Dermis blood vessel endothelial cell (primary cell): ENCODE results near the gene FAM81B. TPM values are rescaled to one million over a fixed set of nuclear protein-coding genes. Genes with fewer than 3 reads are reported as not detected.

Experiments used
- DNase-seq: peaks from one replicate; pipeline ENCODE4 v3.0.0; 2010
- total RNA-seq: library from RNA; depleted of rRNA; stranded (reverse); fragments of >200 nt; gene quantifications from 2 replicates; pipeline ENCODE4 v1.2.3, GENCODE V29; 2014

FAM81B gene
- total RNA-seq, 1 donor from 2014 or later: not detected

GRCh38 chr5:95401626-95402025 is 10.5 kb downstream of the FAM81B start:
- DNase-seq: no peak

- DNase-seq: no peak
Measured at GRCh38 chr5:95403996-95404395, 12.8 kb downstream of the FAM81B start.

GRCh38 chr5:95406426-95407090 is 15.4 kb downstream of the FAM81B start:
- peak; percentile 68 for DNase-seq

GRCh38 chr5:95410279-95410678 is 19.1 kb downstream of the FAM81B start:
- no peak for DNase-seq

- DNase-seq: no peak
Measured at GRCh38 chr5:95411474-95411873, 20.3 kb downstream of the FAM81B start.

- no peak for DNase-seq
Measured at GRCh38 chr5:95414451-95414850, 23.3 kb downstream of the FAM81B start.

GRCh38 chr5:95417971-95418370 is 26.8 kb downstream of the FAM81B start:
- DNase-seq: peak; percentile 18

- DNase-seq: peak; percentile 4
Measured at GRCh38 chr5:95422838-95423237, 31.7 kb downstream of the FAM81B start.

GRCh38 chr5:95424016-95424415 is 32.9 kb downstream of the FAM81B start:
- DNase-seq: no peak

- DNase-seq: no peak
Measured at GRCh38 chr5:95424526-95424925, 33.4 kb downstream of the FAM81B start.

GRCh38 chr5:95426227-95426626 is 35.1 kb downstream of the FAM81B start:
- no peak for DNase-seq

GRCh38 chr5:95432779-95433178 is 41.6 kb downstream of the FAM81B start:
- no peak for DNase-seq

- no peak for DNase-seq
Measured at GRCh38 chr5:95439801-95440493, 48.8 kb downstream of the FAM81B start.

GRCh38 chr5:95440825-95441224 is 49.7 kb downstream of the FAM81B start:
- no peak for DNase-seq

- DNase-seq: no peak
Measured at GRCh38 chr5:95441636-95442035, 50.5 kb downstream of the FAM81B start.

- no peak for DNase-seq
Measured at GRCh38 chr5:95445442-95445841, 54.3 kb downstream of the FAM81B start.

GRCh38 chr5:95445995-95446394 is 54.8 kb downstream of the FAM81B start:
- no peak for DNase-seq

- no peak for DNase-seq
Measured at GRCh38 chr5:95446560-95447221, 55.5 kb downstream of the FAM81B start.

GRCh38 chr5:95447961-95448360 is 56.8 kb downstream of the FAM81B start:
- DNase-seq: no peak

GRCh38 chr5:95448789-95449188 is 57.6 kb downstream of the FAM81B start:
- DNase-seq: no peak

GRCh38 chr5:95449460-95449859 is 58.3 kb downstream of the FAM81B start:
- DNase-seq: no peak

- DNase-seq: no peak
Measured at GRCh38 chr5:95454536-95454935, 63.4 kb downstream of the FAM81B start.

GRCh38 chr5:95460665-95461064 is 69.5 kb downstream of the FAM81B start:
- DNase-seq: no peak

- no peak for DNase-seq
Measured at GRCh38 chr5:95471487-95471886, 80.3 kb downstream of the FAM81B start.
